Esophagus squamous epithelium (tissue), 5 donors: ENCODE data around the gene FGGY. TPM values are rescaled to one million over a fixed set of nuclear protein-coding genes. Genes with fewer than 3 reads are reported as not detected.

Experiments used
- DNase-seq: peaks from one replicate; lab custom pipeline; 2025; lab: John Stamatoyannopoulos, UW
- H3K27ac ChIP-seq, 4 donors: fragments of 200-600 bp; sonication (generic); one replicate each; pipeline ENCODE4 v1.5.1; 2016 to 2019; ENCODE audit warnings: mild to moderate bottlenecking in 1 of 4
- H3K27me3 ChIP-seq, 4 donors: fragments of 200-600 bp; sonication (generic); 1 replicate in 3 of 4; 2 replicates in 1 of 4; pipeline versions ENCODE4 v1.5.1 to v1.6.0; 2017 to 2021; ENCODE audit warnings: antibody characterized with exemption in 1 of 4
- H3K36me3 ChIP-seq, 3 donors: fragments of 200-600 bp; sonication (generic); one replicate each; pipeline ENCODE4 v1.5.1; 2016 to 2019
- H3K4me1 ChIP-seq, 3 donors: fragments of 200-600 bp; sonication (generic); one replicate each; pipeline ENCODE4 v1.5.1; 2017 to 2019
- H3K4me3 ChIP-seq, 4 donors: fragments of 200-600 bp; sonication (generic); 1 replicate in 3 of 4; 2 replicates in 1 of 4; pipeline ENCODE4 v1.5.1; 2016 to 2019; ENCODE audit warnings: mild to moderate bottlenecking in 2 of 4, moderate library complexity in 1 of 4
- H3K9me3 ChIP-seq, 3 donors: fragments of 200-600 bp; sonication (generic); one replicate each; pipeline ENCODE4 v1.5.1; 2016 to 2019
- CTCF ChIP-seq, 6 experiments: fragments of 450-650 bp in 4 of 6; fragments of 200-600 bp in 2 of 6; sonication (generic) in 2 of 6; IDR thresholded peaks; one replicate each; pipeline ENCODE4 v1.5.1; 2016 to 2019; ENCODE audit warnings: antibody characterized with exemption in 6 of 6, mild to moderate bottlenecking in 4 of 6, moderate library complexity in 4 of 6
- POLR2A ChIP-seq, 4 donors: fragments of 450-650 bp; IDR thresholded peaks; one replicate each; pipeline ENCODE4 v1.6.1; 2017; ENCODE audit warnings: antibody characterized with exemption in 4 of 4, mild to moderate bottlenecking in 4 of 4, moderate library complexity in 3 of 4
- WGBS, 2 donors: methylation state at CpG; one replicate each; pipeline ENCODE4 v1.1.5; 2018; 5-methylcytosine and 5-hydroxymethylcytosine counted together
- intact Hi-C: fragments of 100-400 bp; cut with DNase I; formaldehyde crosslinking; loops from one replicate; pipeline ENCODE4 v1.15.0; 2022
- total RNA-seq, 4 donors: library from RNA; depleted of rRNA; stranded (reverse); fragments of >200 nt; gene quantifications; one replicate each; pipeline ENCODE4 v1.1.0, GENCODE V29; 2016
- donor health status: DM: yes; HTN: yes; CAD: no.

FGGY gene
- total RNA-seq, 4 donors from 2014 or later, result 6.0 to 18.1 (median 9.3) TPM

GRCh38 chr1:59768792-59769735, 472.2 kb downstream of the FGGY start:
- Histone ChIP-seq H3K4me1 (peaks cover 5 to 64% (median 29%) of the 10 kb centered on the region in 3 donors), H3K9me3 (no peaks in the 10 kb centered on the region), H3K4me3 (no peak overlapping the region), H3K27me3 (no peaks in the 10 kb centered on the region), H3K27ac (peak overlapping the region; percentile 56 to 83 (median 72)), H3K36me3 (no peaks in the 10 kb centered on the region)
- DNase-seq, result no peak
- intact Hi-C loops, result no loop called here
- TF ChIP-seq CTCF (IDR thresholded peaks at IDR 0.05) (no peak), POLR2A (IDR thresholded peaks at IDR 0.05) (no peak)
- whole genome bisulfite sequencing, 2 donors, result 53 to 72% methylated on average over 10 of the region's 10 CpGs

- H3K27me3 ChIP-seq, result no peaks in the 10 kb centered on the region
- H3K4me1 ChIP-seq, result peaks cover 5 to 57% (median 29%) of the 10 kb centered on the region in 3 donors
- TF ChIP-seq POLR2A (IDR thresholded peaks at IDR 0.05), result no peak
- TF ChIP-seq CTCF (IDR thresholded peaks at IDR 0.05), result no peak
- H3K4me3 ChIP-seq, result no peak overlapping the region
- H3K36me3 ChIP-seq, result no peaks in the 10 kb centered on the region
- WGBS, 2 donors, result 63 to 90% methylated on average over 4 of the region's 4 CpGs
- intact Hi-C loops, result no loop called here
- no peaks in the 10 kb centered on the region for H3K9me3 ChIP-seq
- H3K27ac ChIP-seq, result peak overlapping the region; percentile 56 to 83 (median 72)
- DNase-seq, result no peak
Observed at GRCh38 chr1:59769736-59770095, 472.8 kb downstream of the FGGY start.

GRCh38 chr1:59771361-59771760, 474.5 kb downstream of the FGGY start:
- DNase-seq, result no peak
- Histone ChIP-seq H3K4me1 (peaks cover 3 to 41% (median 24%) of the 10 kb centered on the region in 3 donors), H3K27me3 (no peaks in the 10 kb centered on the region), H3K4me3 (no peak overlapping the region), H3K36me3 (no peaks in the 10 kb centered on the region), H3K27ac (no peak overlapping the region), H3K9me3 (no peaks in the 10 kb centered on the region)
- no peak for TF ChIP-seq CTCF (IDR thresholded peaks at IDR 0.05)
- no peak for TF ChIP-seq POLR2A (IDR thresholded peaks at IDR 0.05)
- intact Hi-C loops, result no loop called here
- 94 to 96% methylated on average over 3 of the region's 3 CpGs for WGBS, 2 donors

GRCh38 chr1:59775480-59775879, 478.6 kb downstream of the FGGY start:
- Histone ChIP-seq H3K9me3 (no peaks in the 10 kb centered on the region), H3K27ac (no peak overlapping the region), H3K4me1 (peaks cover 0 to 9% (median 5%) of the 10 kb centered on the region in 3 donors), H3K27me3 (no peaks in the 10 kb centered on the region), H3K4me3 (no peak overlapping the region), H3K36me3 (no peaks in the 10 kb centered on the region)
- TF ChIP-seq CTCF (IDR thresholded peaks at IDR 0.05), result no peak
- TF ChIP-seq POLR2A (IDR thresholded peaks at IDR 0.05), result no peak
- DNase-seq, result no peak
- intact Hi-C loops, result no loop called here
- WGBS, 2 donors, result 84% methylated on average over 4 of the region's 4 CpGs
